ENCODE results near the gene CTF1.
"Not testable (repeated sequence)": the region's sequence is repeated elsewhere in the genome, so short reads cannot be mapped to it uniquely, and the experiment has no call there.

Gene CTF1, protein sequence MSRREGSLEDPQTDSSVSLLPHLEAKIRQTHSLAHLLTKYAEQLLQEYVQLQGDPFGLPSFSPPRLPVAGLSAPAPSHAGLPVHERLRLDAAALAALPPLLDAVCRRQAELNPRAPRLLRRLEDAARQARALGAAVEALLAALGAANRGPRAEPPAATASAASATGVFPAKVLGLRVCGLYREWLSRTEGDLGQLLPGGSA

DNA sequence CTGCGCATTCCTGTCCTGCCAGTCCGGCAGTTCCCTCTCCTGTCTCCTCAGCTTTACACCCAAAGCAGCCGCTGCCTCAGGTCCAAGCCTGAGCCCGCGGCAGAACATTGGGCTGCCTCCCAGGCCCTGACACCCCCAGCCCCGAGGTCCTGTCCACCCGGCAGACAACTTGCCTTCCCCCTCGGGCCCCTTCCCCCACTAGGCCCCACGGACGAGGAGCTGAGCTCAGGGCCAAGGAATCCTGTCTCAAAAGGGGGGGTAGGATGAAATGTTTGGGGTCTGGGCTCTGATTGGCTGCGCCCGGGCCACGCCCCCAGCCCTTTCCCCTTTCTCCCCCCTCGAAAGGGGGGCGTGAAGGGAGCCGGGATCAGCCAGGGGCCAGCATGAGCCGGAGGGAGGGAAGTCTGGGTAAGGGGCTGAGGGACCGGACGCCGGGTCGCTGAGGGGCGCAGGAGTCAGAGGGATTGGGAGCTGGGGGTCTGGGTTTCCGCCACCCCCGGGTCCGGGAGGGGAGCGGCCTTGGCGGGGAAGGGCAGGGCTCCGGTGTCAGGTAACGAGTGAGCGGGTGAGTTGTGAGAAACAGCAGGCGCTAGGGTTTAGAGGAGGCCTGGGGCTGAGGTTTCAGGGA is at the start of gene CTF1:
CTF1 (plus strand) TSS at position 354 of the 628 bp plus-strand sequence; CDS start at position 384, 30 bp downstream.
- no peak for DNase-seq (ENCODE audit: extremely low read depth in 1 of 2, low read depth in 1 of 2)

DNA sequence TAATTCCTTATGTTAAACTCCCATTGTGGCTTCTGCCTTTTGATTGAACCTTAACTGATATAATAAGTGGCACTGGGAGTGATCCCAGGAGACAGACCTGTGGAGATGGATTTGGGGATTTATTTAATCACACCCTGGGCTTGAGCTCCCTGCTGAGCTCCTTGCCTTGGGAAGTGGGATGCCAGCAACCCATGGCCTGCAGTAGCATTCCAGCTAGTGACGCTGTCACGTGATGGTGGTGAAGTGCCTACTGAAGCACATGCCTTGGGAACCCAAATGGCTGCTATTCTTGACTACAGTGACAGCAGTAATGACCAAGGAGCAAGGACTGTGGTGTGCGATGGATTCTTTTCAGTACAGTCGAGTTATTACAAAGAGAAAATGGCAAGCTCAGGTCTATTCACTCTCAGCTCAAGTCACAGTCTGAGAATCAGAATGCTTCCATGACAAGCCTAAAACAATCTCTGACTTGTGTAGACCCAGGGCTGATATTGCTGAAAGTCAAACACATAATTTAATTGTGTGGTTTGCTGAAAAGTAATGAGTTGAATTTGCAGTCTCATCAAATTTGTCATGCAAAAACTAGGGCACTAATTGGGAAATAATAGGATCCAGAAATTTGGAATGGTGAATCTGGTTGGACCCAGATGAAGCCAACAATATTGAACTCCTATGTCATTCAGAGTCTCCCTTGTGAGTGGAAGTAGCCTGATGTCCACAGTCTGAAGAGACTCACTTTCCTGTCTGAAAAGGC is 49.6 kb upstream of the CTF1 start:
- no peak for DNase-seq (ENCODE audit: extremely low read depth in 1 of 2, low read depth in 1 of 2)

GRCh38 chr16:30850246-30850645 is 46.2 kb upstream of the CTF1 start:
- no peak for DNase-seq (ENCODE audit: extremely low read depth in 1 of 2, low read depth in 1 of 2)

GRCh38 chr16:30853758-30854157 is 42.7 kb upstream of the CTF1 start:
- DNase-seq (ENCODE audit: extremely low read depth in 1 of 2, low read depth in 1 of 2): no peak

- no peak for DNase-seq (ENCODE audit: extremely low read depth in 1 of 2, low read depth in 1 of 2)
Observed at GRCh38 chr16:30858111-30858495, 38.3 kb upstream of the CTF1 start.

DNA sequence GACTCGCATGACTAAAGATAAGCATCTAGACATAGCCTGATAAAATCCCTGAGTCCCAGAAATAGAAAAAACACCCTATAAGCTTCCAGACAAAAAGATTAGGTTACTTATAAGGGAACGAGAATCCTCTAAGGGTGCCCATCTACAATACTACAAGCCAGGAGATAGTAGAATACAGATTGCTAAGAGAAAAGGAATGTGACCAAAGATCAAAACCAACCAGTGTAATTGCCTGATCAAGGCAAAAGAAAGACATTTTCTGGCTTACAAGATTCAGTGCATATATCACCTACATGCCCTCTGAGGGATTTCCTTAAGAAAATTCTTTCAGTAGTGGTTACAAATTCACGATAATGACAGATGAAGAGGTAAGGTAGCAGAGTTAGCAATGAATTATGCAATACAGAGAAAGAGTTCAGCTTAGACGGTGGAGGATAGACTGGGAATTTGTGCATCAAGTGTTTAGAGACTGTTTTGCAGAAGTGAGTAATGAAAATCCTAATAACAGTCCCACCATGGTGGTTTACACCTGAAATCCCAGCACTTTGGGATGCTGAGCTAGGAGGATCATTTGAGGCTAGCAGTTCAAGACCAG is 37.5 kb upstream of the CTF1 start:
- DNase-seq (ENCODE audit: extremely low read depth in 1 of 2, low read depth in 1 of 2): no peak

GRCh38 chr16:30860729-30861128 is 35.7 kb upstream of the CTF1 start:
- not testable (repeated sequence) for DNase-seq (ENCODE audit: extremely low read depth in 1 of 2, low read depth in 1 of 2)

GRCh38 chr16:30863178-30863577 is 33.2 kb upstream of the CTF1 start:
- not testable (repeated sequence) for DNase-seq (ENCODE audit: extremely low read depth in 1 of 2, low read depth in 1 of 2)

DNA sequence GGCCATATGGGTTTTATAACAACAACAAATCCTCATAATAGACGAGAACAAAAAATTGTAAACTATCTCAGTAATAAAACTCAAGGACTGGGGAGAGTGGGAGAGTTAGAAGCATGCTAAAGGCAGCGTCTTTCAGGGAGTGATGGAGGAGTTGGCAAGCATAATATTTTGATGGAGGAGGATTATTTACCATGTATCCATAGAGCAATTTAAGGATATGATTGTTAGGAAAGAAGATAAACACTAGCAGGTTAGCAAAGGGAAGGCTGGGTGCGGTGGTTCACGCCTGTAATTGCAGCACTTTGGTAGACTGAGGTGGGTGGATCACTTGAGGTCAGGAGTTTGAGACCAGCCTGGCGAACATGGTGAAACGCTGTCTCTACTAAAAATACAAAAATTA is 30.4 kb upstream of the CTF1 start:
- no peak for DNase-seq (ENCODE audit: extremely low read depth in 1 of 2, low read depth in 1 of 2)

- DNase-seq (ENCODE audit: extremely low read depth in 1 of 2, low read depth in 1 of 2): no peak
Observed at GRCh38 chr16:30867747-30868146, 28.7 kb upstream of the CTF1 start.

DNA sequence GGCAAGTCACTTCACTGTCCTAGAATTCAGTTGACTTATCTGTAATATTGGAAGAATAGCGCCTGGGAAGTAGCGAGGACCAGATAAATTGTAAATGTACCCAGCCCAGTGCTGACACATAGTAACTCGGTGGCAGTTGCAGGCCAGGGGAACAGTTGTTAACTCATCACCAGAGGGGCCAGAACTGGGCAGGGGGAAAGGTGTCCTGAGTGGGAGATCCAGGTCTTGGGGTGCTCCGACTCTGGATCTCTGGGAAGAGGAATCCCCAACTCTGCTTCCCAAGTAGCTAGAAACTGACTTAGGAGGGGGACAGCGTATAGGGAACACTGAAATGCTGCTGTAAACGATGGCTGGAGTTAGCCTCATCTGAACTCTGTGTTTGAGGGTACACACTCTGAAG is 25.5 kb upstream of the CTF1 start:
- DNase-seq (ENCODE audit: extremely low read depth in 1 of 2, low read depth in 1 of 2): no peak

- DNase-seq (ENCODE audit: extremely low read depth in 1 of 2, low read depth in 1 of 2): no peak
Observed at GRCh38 chr16:30874244-30874820, 22.1 kb upstream of the CTF1 start.

- DNase-seq (ENCODE audit: extremely low read depth in 1 of 2, low read depth in 1 of 2): peak; percentile 84 to 86
Observed at GRCh38 chr16:30874821-30875717, 21.3 kb upstream of the CTF1 start.

GRCh38 chr16:30875871-30876801 is 20.3 kb upstream of the CTF1 start:
- no peak for DNase-seq (ENCODE audit: extremely low read depth in 1 of 2, low read depth in 1 of 2)

DNA sequence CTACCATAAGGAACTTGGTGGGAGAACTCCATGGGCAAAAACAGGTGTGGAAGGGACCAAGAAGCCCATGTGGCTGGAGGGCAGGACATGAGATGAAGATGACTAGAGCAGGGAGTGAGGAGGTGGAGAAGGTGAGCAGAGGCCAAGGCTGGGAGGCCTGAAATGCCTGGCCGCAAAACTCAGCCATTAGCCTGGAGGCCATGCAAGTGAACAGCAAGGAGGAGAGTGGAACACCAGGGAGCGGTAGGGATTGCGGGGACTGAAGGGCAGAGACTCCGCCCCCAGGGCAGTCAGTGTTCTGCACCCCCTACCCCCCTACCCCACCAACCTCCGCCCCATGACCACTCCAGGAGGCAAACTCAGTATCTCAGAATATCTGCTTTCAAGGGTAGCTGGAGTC is 19.5 kb upstream of the CTF1 start:
- no peak for DNase-seq (ENCODE audit: extremely low read depth in 1 of 2, low read depth in 1 of 2)

- DNase-seq (ENCODE audit: extremely low read depth in 1 of 2, low read depth in 1 of 2): no peak
Observed at GRCh38 chr16:30882429-30883310, 13.7 kb upstream of the CTF1 start.

- DNase-seq (ENCODE audit: extremely low read depth in 1 of 2, low read depth in 1 of 2): no peak
Observed at GRCh38 chr16:30884760-30885159, 11.7 kb upstream of the CTF1 start.

DNA sequence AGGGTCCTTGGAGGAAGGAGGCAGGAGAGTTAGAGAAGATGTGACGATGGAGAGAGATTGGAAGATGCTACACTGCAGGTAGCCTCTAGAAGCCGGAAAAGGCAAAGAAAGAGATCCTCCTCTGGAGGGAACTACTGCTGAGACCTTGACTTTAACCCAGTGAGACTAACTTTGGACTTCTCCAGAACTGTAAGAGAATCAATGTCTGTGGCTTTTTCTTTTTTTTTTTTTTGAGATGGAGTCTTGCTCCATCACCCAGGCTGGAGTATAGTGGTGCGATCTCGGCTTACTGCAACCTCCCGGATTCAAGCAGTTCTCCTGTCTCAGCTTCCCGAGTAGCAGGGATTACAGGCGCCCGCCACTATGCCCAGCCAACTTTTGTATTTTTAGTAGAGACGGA is 11.2 kb upstream of the CTF1 start:
- DNase-seq (ENCODE audit: extremely low read depth in 1 of 2, low read depth in 1 of 2): no peak
